ENCODE measurements around the gene ZSCAN22. TPM values are rescaled to one million over a fixed set of nuclear protein-coding genes. Genes with fewer than 3 reads are reported as not detected.

Gene ZSCAN22
- total and polyA plus RNA-seq, 2 of the 4 experiments (the other 2 are of a cell fraction): 2.2 to 2.5 TPM

DNA sequence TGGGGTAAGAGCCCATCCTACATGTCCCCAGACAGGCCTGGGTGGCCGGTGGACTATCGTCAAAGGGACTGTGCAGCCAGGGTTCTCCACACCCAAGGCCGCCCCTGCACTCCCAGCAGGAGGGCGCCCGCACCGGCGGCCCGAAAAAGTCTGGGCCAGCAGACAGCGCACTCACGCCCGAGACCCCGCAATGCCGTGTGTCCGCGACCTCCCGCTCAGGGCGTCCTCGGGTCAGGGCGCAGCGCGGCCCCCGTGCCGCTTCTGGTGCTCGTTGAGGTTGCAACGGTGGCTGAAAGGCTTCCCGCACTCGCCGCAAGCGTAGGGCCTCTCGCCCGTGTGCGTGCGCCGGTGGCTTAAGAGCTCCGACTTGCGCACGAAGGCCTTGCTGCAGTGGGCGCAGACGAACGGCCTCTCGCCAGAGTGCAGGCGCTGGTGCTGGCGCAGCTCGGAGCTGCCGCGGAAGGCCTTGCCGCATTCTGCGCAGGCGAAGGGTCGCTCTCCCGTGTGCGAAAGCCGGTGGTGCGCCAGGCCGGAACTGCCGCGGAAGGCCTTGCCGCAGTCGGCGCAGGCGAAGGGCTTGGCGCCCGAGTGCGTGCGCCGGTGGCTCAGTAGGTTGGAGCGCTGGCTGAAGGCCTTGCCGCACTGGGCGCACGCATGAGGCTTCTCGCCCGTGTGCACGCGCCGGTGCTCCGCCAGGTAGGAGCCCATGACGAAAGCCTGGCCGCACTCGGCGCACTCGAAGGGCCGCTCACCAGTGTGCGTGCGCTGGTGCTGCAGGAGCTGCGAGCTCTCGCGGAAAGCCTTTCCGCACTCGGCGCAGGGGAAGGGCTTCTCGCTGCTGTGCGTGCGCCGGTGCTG, 29.3 kb downstream of the ZSCAN22 start:
- no peak overlapping the region for H3K23ac ChIP-seq (ENCODE audit: low read depth, low read length)
- H3K4me3 ChIP-seq (ENCODE audit: insufficient read depth, low read depth, low read length): peak overlapping the region; percentile 23
- no peaks in the 10 kb centered on the region for H3K9me3 ChIP-seq (ENCODE audit: control insufficient read depth, insufficient read depth, low read length)
- H3K9ac ChIP-seq (ENCODE audit: low read depth, low read length): no peak overlapping the region
- no peak overlapping the region for H2AK5ac ChIP-seq (ENCODE audit: low read depth, low read length)
- H3K4me1 ChIP-seq (ENCODE audit: control insufficient read depth, insufficient read depth, low read length): peaks cover 7% of the 10 kb centered on the region; the same call in 1 of the 2 replicates
- H3K4me2 ChIP-seq (ENCODE audit: low read depth, low read length): peak overlapping the region; percentile 86
- 17% methylated on average over 75 of the region's 94 CpGs; no CpG with 5 or more reads in 1 of the 2 experiments for WGBS, 2 experiments (ENCODE audit: extremely low coverage in 2 of 2, insufficient read length in 1 of 2)
- H4K8ac ChIP-seq (ENCODE audit: low read depth in 2 of 2, low read length in 2 of 2): no peak overlapping the region
- dilution Hi-C loops (cut with HindIII; ENCODE audit: low sequenced_read_pairs, unreplicated experiment): no loop called here
- no peak overlapping the region for H4K5ac ChIP-seq (ENCODE audit: low read depth, low read length)
- peaks cover 8% of the 10 kb centered on the region for H4K20me1 ChIP-seq (ENCODE audit: insufficient read depth, low read length)
- peaks cover 10% of the 10 kb centered on the region for H3K27me3 ChIP-seq (ENCODE audit: control insufficient read depth, insufficient read depth, low read length)
- peak; percentile 43 for DNase-seq
- peak; percentile 59 for ATAC-seq (ENCODE audit: low read depth)
- no peak overlapping the region for H2BK120ac ChIP-seq (ENCODE audit: low read depth, low read length)
- ChIA-PET CTCF (no interaction called here), POLR2A (ENCODE audit: unreplicated experiment) (no interaction called here)
- no peak overlapping the region for H4K91ac ChIP-seq (ENCODE audit: insufficient read depth, low read depth, low read length)
- no peak overlapping the region for H2BK20ac ChIP-seq (ENCODE audit: low read depth, low read length)
- H2BK15ac ChIP-seq (ENCODE audit: low read depth, low read length): no peak overlapping the region
- H3K36me3 ChIP-seq (ENCODE audit: control insufficient read depth, insufficient read depth, low read length): peaks cover 7% of the 10 kb centered on the region; the same call in 1 of the 2 replicates
- in situ Hi-C loops (cut with MboI; ENCODE audit: low sequenced_read_pairs): no loop called here
- H3K9me1 ChIP-seq (ENCODE audit: insufficient read depth, low read length): peaks cover 4% of the 10 kb centered on the region; the same call in 1 of the 2 replicates
- no peak overlapping the region for H3K18ac ChIP-seq (ENCODE audit: low read depth, low read length)
- H3K27ac ChIP-seq (ENCODE audit: insufficient read depth, low read length): no peak overlapping the region
- peak overlapping the region; percentile 76 for H2AFZ ChIP-seq (replicated peaks; ENCODE audit: low read length, poor library complexity)
- H3K14ac ChIP-seq (replicated peaks; ENCODE audit: low read depth, low read length): no peak overlapping the region
- TF ChIP-seq, protein P1, sequence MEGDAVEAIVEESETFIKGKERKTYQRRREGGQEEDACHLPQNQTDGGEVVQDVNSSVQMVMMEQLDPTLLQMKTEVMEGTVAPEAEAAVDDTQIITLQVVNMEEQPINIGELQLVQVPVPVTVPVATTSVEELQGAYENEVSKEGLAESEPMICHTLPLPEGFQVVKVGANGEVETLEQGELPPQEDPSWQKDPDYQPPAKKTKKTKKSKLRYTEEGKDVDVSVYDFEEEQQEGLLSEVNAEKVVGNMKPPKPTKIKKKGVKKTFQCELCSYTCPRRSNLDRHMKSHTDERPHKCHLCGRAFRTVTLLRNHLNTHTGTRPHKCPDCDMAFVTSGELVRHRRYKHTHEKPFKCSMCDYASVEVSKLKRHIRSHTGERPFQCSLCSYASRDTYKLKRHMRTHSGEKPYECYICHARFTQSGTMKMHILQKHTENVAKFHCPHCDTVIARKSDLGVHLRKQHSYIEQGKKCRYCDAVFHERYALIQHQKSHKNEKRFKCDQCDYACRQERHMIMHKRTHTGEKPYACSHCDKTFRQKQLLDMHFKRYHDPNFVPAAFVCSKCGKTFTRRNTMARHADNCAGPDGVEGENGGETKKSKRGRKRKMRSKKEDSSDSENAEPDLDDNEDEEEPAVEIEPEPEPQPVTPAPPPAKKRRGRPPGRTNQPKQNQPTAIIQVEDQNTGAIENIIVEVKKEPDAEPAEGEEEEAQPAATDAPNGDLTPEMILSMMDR (conservative IDR thresholded peaks at IDR 0.05; ENCODE audit: low read depth, low read length): no peak
- BruUV-seq (replicated peaks): no TSS peak
- no peak overlapping the region for H2AK9ac ChIP-seq (replicated peaks; ENCODE audit: low read depth, low read length, poor library complexity)
- no peak overlapping the region for H3K4ac ChIP-seq (ENCODE audit: low read depth, low read length)
- intact Hi-C loops (cut with micrococcal nuclease): no loop called here
- H2BK5ac ChIP-seq (ENCODE audit: low read depth, low read length, poor library complexity, severe bottlenecking): no peak overlapping the region
- peaks cover 0 to 14% of the 10 kb centered on the region in 2 experiments; a peak in 3 of 4 replicates for H3K79me1 ChIP-seq (ENCODE audit: low read depth in 1 of 2, low read length in 2 of 2)
- H3K56ac ChIP-seq (ENCODE audit: extremely low read depth, insufficient read depth, low read length): no peak overlapping the region
